ENCODE data around the gene PLLP.
"Not testable (repeated sequence)": the region's sequence is repeated elsewhere in the genome, so short reads cannot be mapped to it uniquely, and the experiment has no call there.

PLLP gene

GRCh38 chr16:57301126-57301817 is 16.8 kb upstream of the PLLP start:
- no peak for DNase-seq

- DNase-seq: peak; percentile 94 to 97
These were observed 16.1 kb upstream of the PLLP start for GRCh38 chr16:57300387-57301125.

GRCh38 chr16:57299719-57300386 is 15.4 kb upstream of the PLLP start:
- peak; percentile 80 for DNase-seq

GRCh38 chr16:57299009-57299718 is 14.7 kb upstream of the PLLP start:
- DNase-seq: peak; percentile 70 to 80

GRCh38 chr16:57297856-57298255 is 13.4 kb upstream of the PLLP start:
- no peak for DNase-seq

GRCh38 chr16:57289391-57290257 is 5.2 kb upstream of the PLLP start:
- DNase-seq: no peak

GRCh38 chr16:57285379-57285778 is 907 bp upstream of the PLLP start:
- no peak for DNase-seq

- no peak for DNase-seq
These were observed 486 bp upstream of the PLLP start for GRCh38 chr16:57284952-57285363.

- no peak for DNase-seq
These were observed 588 bp downstream of the PLLP start for GRCh38 chr16:57283959-57284208.

GRCh38 chr16:57283214-57283958 is 1.1 kb downstream of the PLLP start:
- DNase-seq: no peak

GRCh38 chr16:57282510-57283213 is 1.8 kb downstream of the PLLP start:
- no peak for DNase-seq

- DNase-seq: no peak
These were observed 2.7 kb downstream of the PLLP start for GRCh38 chr16:57281791-57282190.

GRCh38 chr16:57279780-57280638 is 4.5 kb downstream of the PLLP start:
- no peak for DNase-seq

- no peak for DNase-seq
These were observed 6.0 kb downstream of the PLLP start for GRCh38 chr16:57278494-57278893.

GRCh38 chr16:57277586-57277985 is 6.9 kb downstream of the PLLP start:
- no peak for DNase-seq

- DNase-seq: no peak
These were observed 7.9 kb downstream of the PLLP start for GRCh38 chr16:57276596-57276995.

GRCh38 chr16:57275946-57276345 is 8.5 kb downstream of the PLLP start:
- DNase-seq: not testable (repeated sequence)

GRCh38 chr16:57273826-57274225 is 10.6 kb downstream of the PLLP start:
- no peak for DNase-seq

GRCh38 chr16:57273359-57273758 is 11.1 kb downstream of the PLLP start:
- DNase-seq: no peak

- no peak for DNase-seq
These were observed 12.5 kb downstream of the PLLP start for GRCh38 chr16:57271867-57272495.
